ENCODE results near the gene NEUROG2. TPM values are rescaled to one million over a fixed set of nuclear protein-coding genes. Genes with fewer than 3 reads are reported as not detected.
A peak's percentile ranks its signal among the peaks of the same experiment; 100 is the strongest.

NEUROG2 gene
- total RNA-seq, 2 donors from 2014 or later, result not detected

DNA sequence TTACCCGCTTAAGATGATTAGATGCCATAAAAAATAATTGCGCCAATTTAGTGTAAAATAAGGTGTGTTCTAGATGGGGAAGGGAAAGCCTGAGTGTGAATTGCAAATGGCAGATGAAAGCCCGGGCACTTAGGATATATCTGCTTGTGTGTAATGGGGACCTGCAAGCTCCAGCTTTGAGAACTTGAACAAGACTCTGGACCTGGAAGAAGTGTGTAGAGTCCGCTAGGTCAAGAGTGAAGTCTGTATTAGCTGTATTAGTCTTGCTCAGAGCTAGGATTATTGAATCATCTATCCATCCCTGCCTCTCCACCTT lies 4.2 kb downstream of the NEUROG2 start:
- no peak overlapping the region for H3K4me3 ChIP-seq
- peaks cover 3 to 50% of the 10 kb centered on the region in 2 donors for H3K27me3 ChIP-seq
- no peaks in the 10 kb centered on the region for H3K36me3 ChIP-seq (replicated peaks in 1 of 2; ENCODE audit: insufficient read depth in 1 of 2, low read depth in 2 of 2)
- H3K27ac ChIP-seq, result no peak overlapping the region
- no peak for TF ChIP-seq POLR2A (IDR thresholded peaks at IDR 0.05)
- TF ChIP-seq, protein P1, sequence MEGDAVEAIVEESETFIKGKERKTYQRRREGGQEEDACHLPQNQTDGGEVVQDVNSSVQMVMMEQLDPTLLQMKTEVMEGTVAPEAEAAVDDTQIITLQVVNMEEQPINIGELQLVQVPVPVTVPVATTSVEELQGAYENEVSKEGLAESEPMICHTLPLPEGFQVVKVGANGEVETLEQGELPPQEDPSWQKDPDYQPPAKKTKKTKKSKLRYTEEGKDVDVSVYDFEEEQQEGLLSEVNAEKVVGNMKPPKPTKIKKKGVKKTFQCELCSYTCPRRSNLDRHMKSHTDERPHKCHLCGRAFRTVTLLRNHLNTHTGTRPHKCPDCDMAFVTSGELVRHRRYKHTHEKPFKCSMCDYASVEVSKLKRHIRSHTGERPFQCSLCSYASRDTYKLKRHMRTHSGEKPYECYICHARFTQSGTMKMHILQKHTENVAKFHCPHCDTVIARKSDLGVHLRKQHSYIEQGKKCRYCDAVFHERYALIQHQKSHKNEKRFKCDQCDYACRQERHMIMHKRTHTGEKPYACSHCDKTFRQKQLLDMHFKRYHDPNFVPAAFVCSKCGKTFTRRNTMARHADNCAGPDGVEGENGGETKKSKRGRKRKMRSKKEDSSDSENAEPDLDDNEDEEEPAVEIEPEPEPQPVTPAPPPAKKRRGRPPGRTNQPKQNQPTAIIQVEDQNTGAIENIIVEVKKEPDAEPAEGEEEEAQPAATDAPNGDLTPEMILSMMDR (IDR thresholded peaks at IDR 0.05), result no peak
- intact Hi-C loops (cut with DNase I), result no loop called here
- peaks cover 50% of the 10 kb centered on the region for H3K4me1 ChIP-seq
- DNase-seq, result no peak
- no peak for ATAC-seq
- H3K9me3 ChIP-seq, result no peaks in the 10 kb centered on the region
- 56 to 63% methylated on average over 4 of the region's 4 CpGs for WGBS, 2 donors

DNA sequence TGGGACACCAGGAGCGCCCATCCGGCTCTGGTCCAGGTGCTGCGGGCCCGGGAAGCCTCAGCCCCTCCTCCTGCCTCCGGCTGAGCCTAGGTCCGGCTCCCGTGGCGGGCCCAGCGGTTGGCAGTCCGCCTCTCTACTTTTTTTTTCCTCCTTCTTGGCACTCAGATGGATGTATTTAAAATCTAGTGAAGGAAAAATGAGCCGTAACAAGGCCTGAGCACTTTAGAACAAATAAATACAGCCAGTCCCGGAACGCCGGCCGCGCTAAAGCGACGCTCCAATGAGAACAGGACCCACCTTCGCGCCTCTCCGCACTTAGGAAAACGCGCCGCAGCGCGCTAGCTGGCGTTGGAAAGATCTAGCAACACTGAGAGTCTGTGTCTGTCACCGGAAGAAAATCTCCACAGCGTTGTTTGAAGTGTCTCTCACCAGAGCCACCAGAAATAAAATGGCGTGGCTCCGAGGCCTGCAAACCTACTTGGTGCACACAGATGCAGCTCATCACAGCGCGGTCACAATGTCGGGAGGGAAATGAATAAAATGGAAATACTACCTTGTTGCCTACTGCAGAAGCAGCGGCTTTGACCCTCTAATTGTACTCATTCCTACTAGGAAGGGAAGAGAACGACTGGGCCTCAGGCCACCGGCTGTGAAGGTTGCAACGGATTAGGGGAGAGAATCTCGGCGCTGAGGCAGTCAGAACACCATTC lies 4.7 kb downstream of the NEUROG2 start:
- no peak for TF ChIP-seq POLR2A (IDR thresholded peaks at IDR 0.05)
- TF ChIP-seq, protein P1 (IDR thresholded peaks at IDR 0.05), result no peak
- peaks cover 45% of the 10 kb centered on the region for H3K4me1 ChIP-seq
- H3K27me3 ChIP-seq, result peaks cover 3 to 45% of the 10 kb centered on the region in 2 donors
- WGBS, 2 donors, result 19 to 29% methylated on average over 40 of the region's 40 CpGs
- no peaks in the 10 kb centered on the region for H3K9me3 ChIP-seq
- intact Hi-C loops (cut with DNase I), result no loop called here
- no peak overlapping the region for H3K4me3 ChIP-seq
- no peak for ATAC-seq
- DNase-seq, result no peak
- H3K27ac ChIP-seq, result no peak overlapping the region
- no peaks in the 10 kb centered on the region for H3K36me3 ChIP-seq (replicated peaks in 1 of 2; ENCODE audit: insufficient read depth in 1 of 2, low read depth in 2 of 2)

DNA sequence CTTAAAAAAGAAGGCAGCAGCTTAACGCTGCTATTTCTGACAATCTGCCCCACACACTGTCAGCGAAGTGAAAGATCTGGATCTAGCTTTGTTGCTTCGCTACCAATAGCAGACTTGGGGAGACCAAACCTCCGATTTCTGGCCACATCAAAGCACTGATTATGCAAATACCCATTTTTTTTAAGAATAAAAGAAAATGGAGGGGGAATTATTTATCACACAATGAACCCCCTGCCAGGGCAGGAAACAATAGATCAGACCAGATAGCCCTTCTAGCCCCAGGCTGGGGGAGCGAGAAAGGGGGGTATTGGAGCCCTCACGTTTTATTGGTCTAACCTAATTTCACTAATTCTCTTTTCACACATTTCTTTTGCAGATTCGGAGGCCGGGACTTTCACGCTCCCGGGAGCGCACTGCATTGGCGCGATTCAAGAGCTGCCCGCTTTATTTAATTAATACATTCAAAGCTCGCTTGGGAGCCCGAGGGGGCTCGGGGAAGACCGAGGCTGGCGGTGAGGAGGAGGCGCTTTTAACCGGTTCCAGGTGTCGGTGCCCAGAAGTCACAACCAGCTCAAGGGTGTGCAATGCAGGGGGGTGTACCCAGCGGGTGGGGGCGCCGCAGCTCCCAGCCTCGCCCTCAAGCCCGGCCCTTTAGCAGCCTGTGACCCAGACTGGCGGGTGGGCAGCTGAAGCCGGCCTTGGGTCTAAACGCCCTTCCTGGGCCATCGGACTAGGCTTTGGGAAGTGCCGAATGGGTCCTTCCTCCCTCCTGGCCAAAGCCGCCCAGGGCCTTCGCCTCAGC lies 5.5 kb downstream of the NEUROG2 start:
- Histone ChIP-seq H3K27ac (no peak overlapping the region), H3K4me1 (peaks cover 38% of the 10 kb centered on the region), H3K27me3 (peaks cover 3 to 44% of the 10 kb centered on the region in 2 donors), H3K36me3 (replicated peaks in 1 of 2; ENCODE audit: insufficient read depth in 1 of 2, low read depth in 2 of 2) (no peaks in the 10 kb centered on the region), H3K9me3 (no peaks in the 10 kb centered on the region), H3K4me3 (no peak overlapping the region)
- no peak for ATAC-seq
- TF ChIP-seq POLR2A (IDR thresholded peaks at IDR 0.05), result no peak
- TF ChIP-seq, protein P1 (IDR thresholded peaks at IDR 0.05), result no peak
- no peak for DNase-seq
- intact Hi-C loops (cut with DNase I), result no loop called here
- WGBS, 2 donors, result 5 to 6% methylated on average over 19 to 30 of the region's 34 CpGs

GRCh38 chr4:112509243-112510141 lies 6.5 kb downstream of the NEUROG2 start:
- H3K9me3 ChIP-seq, result no peaks in the 10 kb centered on the region
- intact Hi-C loops (cut with DNase I), result no loop called here
- TF ChIP-seq, protein P1 (IDR thresholded peaks at IDR 0.05), result no peak
- TF ChIP-seq POLR2A (IDR thresholded peaks at IDR 0.05), result no peak
- ATAC-seq (peak; percentile 18), DNase-seq (no peak)
- peaks cover 29% of the 10 kb centered on the region for H3K4me1 ChIP-seq
- H3K27ac ChIP-seq, result no peak overlapping the region
- H3K27me3 ChIP-seq, result peaks cover 3 to 37% of the 10 kb centered on the region in 2 donors
- no peaks in the 10 kb centered on the region for H3K36me3 ChIP-seq (replicated peaks in 1 of 2; ENCODE audit: insufficient read depth in 1 of 2, low read depth in 2 of 2)
- H3K4me3 ChIP-seq, result no peak overlapping the region
- WGBS, 2 donors, result 5 to 6% methylated on average over 40 to 46 of the region's 46 CpGs
